ENCODE measurements around the gene WNT2B.
A peak's percentile ranks its signal among the peaks of the same experiment; 100 is the strongest.
"Not testable (repeated sequence)": the region's sequence is repeated elsewhere in the genome, so short reads cannot be mapped to it uniquely, and the experiment has no call there.

Gene WNT2B

GRCh38 chr1:112508278-112509004 is at the start of gene WNT2B:
Gene WNT2B, plus strand, starts transcription at chr1:112508965. Its CDS starts 298 bp downstream, at chr1:112509263.
- DNase-seq = no peak

DNA sequence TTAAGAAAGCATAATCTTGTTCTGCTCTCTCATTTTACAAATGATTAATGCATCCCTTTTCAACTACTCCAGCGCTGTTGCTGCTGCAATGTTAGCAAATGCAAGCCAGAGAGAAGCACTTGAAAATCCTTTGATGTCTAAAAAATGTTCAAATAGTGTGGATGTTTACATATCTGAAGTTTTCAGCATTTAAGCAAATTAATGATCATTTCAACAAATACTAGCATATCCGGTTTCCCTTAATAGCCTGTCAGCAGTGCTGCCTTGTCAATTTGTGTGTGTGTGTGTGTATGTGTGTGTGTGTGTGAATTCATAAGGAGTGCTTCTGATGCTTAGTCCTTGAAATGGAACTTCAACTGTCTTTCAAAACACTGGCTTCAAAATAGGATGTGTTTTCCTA is 48.1 kb upstream of the WNT2B start:
- DNase-seq = no peak

GRCh38 chr1:112461200-112461871 is 47.4 kb upstream of the WNT2B start:
- no peak for DNase-seq

DNA sequence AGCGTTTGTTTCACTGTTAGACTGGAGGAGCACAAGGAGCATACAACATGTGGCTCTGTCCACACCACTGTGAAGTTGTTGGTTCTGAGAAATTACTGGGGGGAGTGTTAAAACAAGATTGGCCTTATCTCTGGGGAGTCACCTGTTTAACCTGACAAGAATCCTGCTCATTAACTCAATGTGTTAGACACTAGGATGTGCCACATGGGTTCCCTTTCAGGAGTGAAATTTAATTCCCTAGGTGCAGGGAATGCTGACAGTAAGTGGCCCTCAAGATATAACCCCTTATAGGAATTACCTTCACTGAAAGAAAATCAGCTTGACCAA is 45.8 kb upstream of the WNT2B start:
- no peak for DNase-seq

GRCh38 chr1:112464501-112464900 is 44.3 kb upstream of the WNT2B start:
- no peak for DNase-seq

DNA sequence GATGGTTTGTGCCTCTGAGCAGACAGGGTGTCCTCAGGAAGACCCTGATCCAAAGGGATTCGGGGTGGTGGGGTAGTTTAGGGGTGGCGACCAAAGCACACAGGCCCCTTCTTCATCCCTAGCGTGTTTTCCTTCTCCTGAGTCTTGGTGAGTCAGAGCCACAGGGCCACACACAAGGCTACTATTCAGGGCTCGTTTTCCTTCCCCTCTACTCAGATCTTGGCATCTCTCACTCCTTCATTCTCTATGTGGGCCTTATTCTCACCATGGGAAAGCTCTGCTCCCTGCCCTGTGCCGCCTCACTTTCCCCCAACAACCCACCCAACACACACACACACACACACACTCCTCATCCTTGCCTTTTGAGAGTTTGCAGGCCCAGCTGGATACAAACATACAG is 43.6 kb upstream of the WNT2B start:
- DNase-seq = peak; percentile 45

DNA sequence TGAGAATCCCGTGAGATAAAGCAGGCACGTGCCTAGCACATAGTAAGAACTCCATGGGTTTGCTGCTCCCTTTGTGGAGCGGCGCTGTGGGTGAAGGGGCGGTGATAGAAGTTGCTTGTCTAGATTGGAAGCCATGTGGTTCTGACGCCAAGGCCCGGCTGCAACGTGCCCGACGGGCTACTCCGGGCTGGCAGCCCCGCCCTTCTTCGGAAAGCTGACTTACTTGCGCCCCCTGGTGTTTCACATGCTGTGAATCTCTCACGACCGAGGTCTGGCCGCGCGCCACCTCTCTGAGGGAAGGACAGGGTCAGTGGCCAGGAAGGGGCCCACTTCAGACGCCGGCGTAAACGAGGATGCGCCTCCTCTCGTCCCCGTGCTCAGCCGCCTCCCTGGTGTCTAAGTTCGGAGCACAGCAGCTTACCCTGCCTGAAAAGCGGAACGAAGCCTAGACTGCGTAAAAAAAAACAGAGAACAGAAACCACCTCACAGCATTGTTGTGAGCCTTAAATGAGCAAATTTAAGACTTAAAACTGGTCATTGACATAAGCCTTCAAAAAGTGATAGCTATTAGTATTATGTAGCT is 42.6 kb upstream of the WNT2B start:
- peak; percentile 95 for DNase-seq

DNA sequence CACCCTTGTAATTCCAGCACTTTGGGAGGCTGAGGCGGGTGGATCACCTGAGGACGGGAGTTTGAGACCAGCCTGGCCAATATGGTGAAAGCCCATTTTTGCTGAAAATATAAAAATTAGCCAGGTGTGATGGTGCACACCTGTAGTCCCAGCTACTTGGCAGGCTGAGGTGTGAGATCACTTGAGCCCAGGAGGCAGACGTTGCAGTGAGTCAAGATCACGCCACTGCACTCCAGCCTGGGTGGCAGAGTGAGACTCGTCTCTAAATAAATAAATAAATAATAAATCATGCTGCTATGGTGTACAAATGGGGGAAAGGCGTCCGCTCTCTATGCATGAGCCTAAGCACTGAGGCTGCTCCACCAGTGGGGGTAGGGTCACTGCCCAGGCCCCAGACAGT is 38.4 kb upstream of the WNT2B start:
- not testable (repeated sequence) for DNase-seq

GRCh38 chr1:112470966-112471365 is 37.8 kb upstream of the WNT2B start:
- DNase-seq = no peak

GRCh38 chr1:112472142-112472541 is 36.6 kb upstream of the WNT2B start:
- DNase-seq = no peak

DNA sequence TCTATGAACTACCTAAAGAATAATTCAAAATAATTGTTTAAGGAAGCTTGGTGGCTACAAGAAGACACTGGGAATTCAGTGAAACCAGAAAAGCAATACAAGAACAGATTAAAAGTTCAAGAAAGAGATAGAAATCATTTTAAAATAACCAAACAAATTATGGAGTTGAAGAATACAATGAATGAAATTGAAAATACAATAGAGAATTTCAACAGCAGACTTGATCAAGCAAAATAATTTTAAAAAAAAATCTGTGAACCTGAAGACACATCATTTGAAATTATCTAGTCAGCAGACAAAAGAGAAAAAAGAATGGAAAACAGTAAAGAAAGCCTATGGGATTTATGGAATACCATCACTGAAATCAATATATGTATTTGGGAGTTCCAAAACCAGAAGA is 31.2 kb upstream of the WNT2B start:
- no peak for DNase-seq

DNA sequence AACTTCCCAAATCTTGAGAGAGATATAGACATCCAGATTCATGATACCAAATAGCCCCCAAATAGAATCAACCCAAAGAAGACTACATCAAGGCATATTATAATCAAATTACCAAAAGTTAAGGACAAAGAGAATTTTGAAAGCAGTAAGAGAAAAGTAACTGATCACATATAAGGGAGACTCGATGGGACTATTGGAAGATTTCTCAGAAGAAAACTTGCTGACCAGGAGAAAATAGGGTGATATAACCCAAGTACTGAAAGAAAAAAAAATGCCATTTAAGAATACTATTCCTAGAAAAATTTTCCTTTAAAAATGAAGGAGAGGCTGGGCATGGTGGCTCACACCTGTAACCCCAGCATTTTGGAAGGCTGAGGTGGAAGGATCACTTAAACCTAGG is 30.5 kb upstream of the WNT2B start:
- no peak for DNase-seq

- not testable (repeated sequence) for DNase-seq
These were observed 22.7 kb upstream of the WNT2B start for GRCh38 chr1:112486063-112486462.

- not testable (repeated sequence) for DNase-seq
These were observed 21.1 kb upstream of the WNT2B start for GRCh38 chr1:112487686-112488085.

GRCh38 chr1:112488141-112488540 is 20.6 kb upstream of the WNT2B start:
- DNase-seq = no peak

DNA sequence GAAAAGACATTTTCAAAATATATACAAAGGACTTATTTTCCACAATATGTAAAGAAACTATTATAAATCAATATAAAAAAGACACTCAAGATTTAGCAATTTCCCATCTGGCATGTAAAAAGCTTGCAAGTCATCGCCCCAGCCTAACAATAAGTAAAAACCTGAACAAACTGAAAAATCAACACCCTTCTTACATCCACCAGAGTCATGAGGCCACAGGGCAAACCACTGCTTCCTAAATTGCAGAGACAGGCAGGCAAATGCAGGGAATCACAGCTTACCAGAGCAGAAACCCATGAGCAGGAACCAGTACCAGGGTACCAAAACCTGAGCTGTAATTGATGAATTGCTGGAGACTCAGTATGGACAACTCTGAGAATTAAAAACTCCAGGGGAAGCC is 16.7 kb upstream of the WNT2B start:
- no peak for DNase-seq

DNA sequence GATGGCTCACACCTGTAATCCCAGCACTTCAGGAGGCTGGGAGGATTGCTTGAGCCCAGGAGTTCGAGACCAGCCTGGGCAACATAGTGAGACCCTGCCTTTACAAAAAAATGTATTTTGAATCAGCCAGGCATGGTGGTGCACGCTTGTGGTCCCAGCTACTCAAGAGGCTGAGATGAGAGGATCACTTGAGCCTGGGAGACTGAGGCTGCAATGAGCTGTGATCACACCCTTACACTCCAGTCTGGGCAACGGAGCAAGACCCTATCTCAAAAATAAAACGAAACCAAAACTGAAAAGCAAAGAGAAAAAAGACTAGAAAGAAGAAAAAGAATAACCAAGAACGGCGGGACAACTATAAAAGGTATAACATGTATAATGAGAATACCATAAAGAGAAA is 15.4 kb upstream of the WNT2B start:
- no peak for DNase-seq

GRCh38 chr1:112496290-112496689 is 12.5 kb upstream of the WNT2B start:
- no peak for DNase-seq

- DNase-seq = peak; percentile 83
These were observed 6.7 kb upstream of the WNT2B start for GRCh38 chr1:112501810-112502641.

DNA sequence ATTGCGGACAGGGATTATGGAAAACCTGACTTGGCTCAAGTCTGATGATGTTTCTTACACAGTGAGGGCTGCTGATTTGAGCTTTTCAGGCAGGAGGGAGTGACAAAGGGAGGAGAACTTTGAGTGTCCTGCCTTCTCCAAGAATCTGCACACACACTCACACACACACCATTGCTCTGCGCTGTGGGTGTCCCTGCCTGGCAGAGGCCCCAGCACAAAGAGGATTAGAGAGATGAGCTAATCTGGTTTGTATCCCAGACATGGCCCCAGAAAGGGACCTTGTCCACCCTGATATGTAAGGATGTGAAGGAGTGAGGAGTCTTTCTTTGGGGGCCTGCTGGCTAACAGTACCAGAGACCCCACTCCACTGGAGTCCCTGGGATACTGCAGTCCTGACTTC is 5.9 kb upstream of the WNT2B start:
- no peak for DNase-seq

- peak; percentile 51 for DNase-seq
These were observed 4.6 kb upstream of the WNT2B start for GRCh38 chr1:112504001-112504660.

GRCh38 chr1:112504661-112505399 is 3.9 kb upstream of the WNT2B start:
- peak; percentile 75 for DNase-seq

All from left hindlimb (tissue), 1 donor.